ENCODE results near the gene ZNF646.

- TF ChIP-seq, protein P1, sequence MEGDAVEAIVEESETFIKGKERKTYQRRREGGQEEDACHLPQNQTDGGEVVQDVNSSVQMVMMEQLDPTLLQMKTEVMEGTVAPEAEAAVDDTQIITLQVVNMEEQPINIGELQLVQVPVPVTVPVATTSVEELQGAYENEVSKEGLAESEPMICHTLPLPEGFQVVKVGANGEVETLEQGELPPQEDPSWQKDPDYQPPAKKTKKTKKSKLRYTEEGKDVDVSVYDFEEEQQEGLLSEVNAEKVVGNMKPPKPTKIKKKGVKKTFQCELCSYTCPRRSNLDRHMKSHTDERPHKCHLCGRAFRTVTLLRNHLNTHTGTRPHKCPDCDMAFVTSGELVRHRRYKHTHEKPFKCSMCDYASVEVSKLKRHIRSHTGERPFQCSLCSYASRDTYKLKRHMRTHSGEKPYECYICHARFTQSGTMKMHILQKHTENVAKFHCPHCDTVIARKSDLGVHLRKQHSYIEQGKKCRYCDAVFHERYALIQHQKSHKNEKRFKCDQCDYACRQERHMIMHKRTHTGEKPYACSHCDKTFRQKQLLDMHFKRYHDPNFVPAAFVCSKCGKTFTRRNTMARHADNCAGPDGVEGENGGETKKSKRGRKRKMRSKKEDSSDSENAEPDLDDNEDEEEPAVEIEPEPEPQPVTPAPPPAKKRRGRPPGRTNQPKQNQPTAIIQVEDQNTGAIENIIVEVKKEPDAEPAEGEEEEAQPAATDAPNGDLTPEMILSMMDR (IDR thresholded peaks at IDR 0.05; ENCODE audit: insufficient read depth, low read depth, low read length), result no peak
- no peak for TF ChIP-seq EZH2 (IDR thresholded peaks at IDR 0.05; ENCODE audit: insufficient read depth, low read length)
Measured at GRCh38 chr16:31074814-31075183, 577 bp downstream of the ZNF646 start.
